Peyer's patch (tissue), 4 donors: ENCODE results near the gene LIF. TPM values are rescaled to one million over a fixed set of nuclear protein-coding genes. Genes with fewer than 3 reads are reported as not detected.

Source experiments
- DNase-seq, 3 donors: peaks; one replicate each; pipeline ENCODE4 v3.0.0-alpha.2; 2017 to 2019
- H3K27ac ChIP-seq, 4 donors: fragments of 200-600 bp; sonication (generic); one replicate each; pipeline ENCODE4 v1.5.1; 2016 to 2019
- H3K27me3 ChIP-seq, 2 donors: fragments of 200-600 bp; sonication (generic); one replicate each; pipeline ENCODE4 v1.5.1; 2019
- H3K36me3 ChIP-seq, 3 donors: fragments of 200-600 bp; sonication (generic); one replicate each; pipeline ENCODE4 v1.5.1; 2016 to 2019
- H3K4me1 ChIP-seq, 4 donors: fragments of 200-600 bp; sonication (generic); one replicate each; pipeline ENCODE4 v1.5.1; 2016 to 2019
- H3K4me3 ChIP-seq, 4 donors: fragments of 200-600 bp; sonication (generic); 1 replicate in 3 of 4; 2 replicates in 1 of 4; pipeline ENCODE4 v1.5.1; 2016 to 2019; ENCODE audit warnings: mild to moderate bottlenecking in 1 of 4
- H3K9me3 ChIP-seq, 4 donors: fragments of 200-600 bp; sonication (generic); one replicate each; pipeline ENCODE4 v1.5.1; 2016 to 2019; ENCODE audit warnings: mild to moderate bottlenecking in 1 of 4
- CTCF ChIP-seq, 6 experiments: fragments of 450-650 bp in 4 of 6; fragments of 200-600 bp in 2 of 6; sonication (generic) in 1 of 6; IDR thresholded peaks; one replicate each; pipeline ENCODE4 v1.5.1; 2017 to 2019; ENCODE audit warnings: antibody characterized with exemption in 6 of 6, mild to moderate bottlenecking in 3 of 6, moderate library complexity in 1 of 6
- POLR2A ChIP-seq, 2 donors: fragments of 450-650 bp; IDR thresholded peaks; one replicate each; pipeline ENCODE4 v1.5.1; 2017; ENCODE audit warnings: antibody characterized with exemption in 2 of 2, mild to moderate bottlenecking in 2 of 2, moderate library complexity in 2 of 2
- total RNA-seq, 4 donors: library from RNA; depleted of rRNA; stranded (reverse); fragments of >200 nt; gene quantifications; one replicate each; pipeline ENCODE4 v1.1.0, GENCODE V29; 2016

LIF gene
- total RNA-seq, 4 donors from 2014 or later, result 7.4 to 19.3 (median 10.6) TPM

GRCh38 chr22:30233582-30233981, 13.0 kb downstream of the LIF start:
- Histone ChIP-seq H3K27me3 (no peaks in the 10 kb centered on the region), H3K4me1 (peaks cover 0 to 3% (median 0%) of the 10 kb centered on the region in 4 donors), H3K27ac (no peak overlapping the region), H3K9me3 (no peaks in the 10 kb centered on the region), H3K36me3 (no peaks in the 10 kb centered on the region), H3K4me3 (no peak overlapping the region)
- no peak for DNase-seq
- TF ChIP-seq POLR2A (IDR thresholded peaks at IDR 0.05), result no peak
- no peak for TF ChIP-seq CTCF (IDR thresholded peaks at IDR 0.05)

GRCh38 chr22:30232716-30233218, 13.8 kb downstream of the LIF start:
- no peak overlapping the region for H3K27ac ChIP-seq
- H3K4me3 ChIP-seq, result no peak overlapping the region
- H3K36me3 ChIP-seq, result no peaks in the 10 kb centered on the region
- no peak for DNase-seq
- no peaks in the 10 kb centered on the region for H3K9me3 ChIP-seq
- no peaks in the 10 kb centered on the region for H3K4me1 ChIP-seq
- TF ChIP-seq POLR2A (IDR thresholded peaks at IDR 0.05) (no peak), CTCF (IDR thresholded peaks at IDR 0.05) (no peak)
- no peaks in the 10 kb centered on the region for H3K27me3 ChIP-seq

- Histone ChIP-seq H3K9me3 (no peaks in the 10 kb centered on the region), H3K4me3 (no peak overlapping the region), H3K36me3 (no peaks in the 10 kb centered on the region), H3K27me3 (no peaks in the 10 kb centered on the region), H3K4me1 (no peaks in the 10 kb centered on the region), H3K27ac (no peak overlapping the region)
- no peak for TF ChIP-seq POLR2A (IDR thresholded peaks at IDR 0.05)
- no peak for TF ChIP-seq CTCF (IDR thresholded peaks at IDR 0.05)
- no peak for DNase-seq
Observed at GRCh38 chr22:30230787-30231461, 15.6 kb downstream of the LIF start.

- TF ChIP-seq CTCF (IDR thresholded peaks at IDR 0.05) (no peak), POLR2A (IDR thresholded peaks at IDR 0.05) (no peak)
- Histone ChIP-seq H3K27ac (no peak overlapping the region), H3K9me3 (no peaks in the 10 kb centered on the region), H3K27me3 (no peaks in the 10 kb centered on the region), H3K4me1 (no peaks in the 10 kb centered on the region), H3K36me3 (no peaks in the 10 kb centered on the region), H3K4me3 (no peak overlapping the region)
- DNase-seq, result no peak
Observed at GRCh38 chr22:30230330-30230729, 16.2 kb downstream of the LIF start.

- no peak for TF ChIP-seq CTCF (IDR thresholded peaks at IDR 0.05)
- no peak for TF ChIP-seq POLR2A (IDR thresholded peaks at IDR 0.05)
- H3K27me3 ChIP-seq, result no peaks in the 10 kb centered on the region
- DNase-seq, result no peak
- no peak overlapping the region for H3K27ac ChIP-seq
- no peaks in the 10 kb centered on the region for H3K9me3 ChIP-seq
- H3K36me3 ChIP-seq, result no peaks in the 10 kb centered on the region
- H3K4me1 ChIP-seq, result no peaks in the 10 kb centered on the region
- no peak overlapping the region for H3K4me3 ChIP-seq
Observed at GRCh38 chr22:30228509-30229359, 17.8 kb downstream of the LIF start.
